Stomach (tissue), 4 donors: ENCODE measurements around the gene FANCC.

Source experiments
- POLR2A ChIP-seq, 4 donors: fragments of 450-650 bp; IDR thresholded peaks; one replicate each; pipeline ENCODE4 v1.6.1; 2016; ENCODE audit warnings: antibody characterized with exemption in 4 of 4, control low read depth in 2 of 4, mild to moderate bottlenecking in 1 of 4, moderate library complexity in 1 of 4
- TF ChIP-seq, protein P1 (sequence below), 7 experiments: fragments of 450-650 bp in 4 of 7; fragments of 200-600 bp in 3 of 7; sonication (generic) in 3 of 7; IDR thresholded peaks; one replicate each; pipeline ENCODE4 v1.5.1; 2016 to 2019; ENCODE audit warnings: antibody characterized with exemption in 7 of 7, control low read depth in 2 of 7, mild to moderate bottlenecking in 1 of 7

DNA sequence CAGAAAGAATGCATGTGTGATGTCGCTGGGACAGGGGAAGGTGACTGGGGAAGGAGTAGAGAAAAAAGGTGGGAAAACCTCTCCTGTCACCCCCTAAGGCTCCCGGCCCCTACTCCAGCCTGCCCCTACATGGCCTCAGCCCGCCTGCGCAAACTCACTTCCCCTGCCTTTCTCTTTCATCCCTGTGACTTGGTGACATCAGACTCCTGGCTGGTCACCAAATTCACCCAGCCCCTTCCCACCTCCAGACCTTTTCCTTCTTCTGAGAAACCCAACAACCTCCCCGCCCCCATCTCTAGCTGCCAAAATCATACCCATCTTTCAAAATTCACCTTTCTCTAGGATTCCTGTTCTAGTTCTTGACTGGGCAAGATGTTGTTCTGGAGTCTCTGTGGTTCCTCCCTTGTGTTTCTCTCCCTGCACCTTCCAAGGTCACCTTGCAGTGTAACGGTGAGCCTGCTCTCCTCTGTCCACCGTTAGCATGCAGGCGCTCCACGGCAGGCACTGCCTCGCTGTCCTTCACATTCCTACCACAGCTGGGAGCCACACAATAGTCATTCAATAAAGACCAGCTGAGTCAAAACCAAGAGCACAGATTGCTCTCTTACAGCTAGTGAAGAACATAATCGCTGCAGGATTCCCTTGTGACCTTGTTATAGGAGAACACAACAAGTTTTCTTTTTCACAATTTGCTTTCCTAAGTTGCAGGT lies 134.5 kb downstream of the FANCC start:
- TF ChIP-seq, protein P1, sequence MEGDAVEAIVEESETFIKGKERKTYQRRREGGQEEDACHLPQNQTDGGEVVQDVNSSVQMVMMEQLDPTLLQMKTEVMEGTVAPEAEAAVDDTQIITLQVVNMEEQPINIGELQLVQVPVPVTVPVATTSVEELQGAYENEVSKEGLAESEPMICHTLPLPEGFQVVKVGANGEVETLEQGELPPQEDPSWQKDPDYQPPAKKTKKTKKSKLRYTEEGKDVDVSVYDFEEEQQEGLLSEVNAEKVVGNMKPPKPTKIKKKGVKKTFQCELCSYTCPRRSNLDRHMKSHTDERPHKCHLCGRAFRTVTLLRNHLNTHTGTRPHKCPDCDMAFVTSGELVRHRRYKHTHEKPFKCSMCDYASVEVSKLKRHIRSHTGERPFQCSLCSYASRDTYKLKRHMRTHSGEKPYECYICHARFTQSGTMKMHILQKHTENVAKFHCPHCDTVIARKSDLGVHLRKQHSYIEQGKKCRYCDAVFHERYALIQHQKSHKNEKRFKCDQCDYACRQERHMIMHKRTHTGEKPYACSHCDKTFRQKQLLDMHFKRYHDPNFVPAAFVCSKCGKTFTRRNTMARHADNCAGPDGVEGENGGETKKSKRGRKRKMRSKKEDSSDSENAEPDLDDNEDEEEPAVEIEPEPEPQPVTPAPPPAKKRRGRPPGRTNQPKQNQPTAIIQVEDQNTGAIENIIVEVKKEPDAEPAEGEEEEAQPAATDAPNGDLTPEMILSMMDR (IDR thresholded peaks at IDR 0.05), result peak in 2 of 7 experiments; percentile 7 to 13
- no peak for TF ChIP-seq POLR2A (IDR thresholded peaks at IDR 0.05)
